ENCODE results near the gene DYNLT1. TPM values are rescaled to one million over a fixed set of nuclear protein-coding genes. Genes with fewer than 3 reads are reported as not detected.
"Not testable (repeated sequence)": the region's sequence is repeated elsewhere in the genome, so short reads cannot be mapped to it uniquely, and the experiment has no call there.

DYNLT1 gene
- total RNA-seq, 2 donors from 2014 or later: 111 to 127 TPM

GRCh38 chr6:158645064-158646022 is 800 bp upstream of the DYNLT1 start:
- ATAC-seq (replicated peaks in 1 of 2) (peak; percentile 6 to 21), DNase-seq (peak; percentile 50 to 67)
- H3K9me3 Mint-ChIP-seq: no peaks in the 10 kb centered on the region
- peak overlapping the region; percentile 93 to 95 for H3K4me3 Mint-ChIP-seq
- peaks cover 79% of the 10 kb centered on the region for H3K4me1 Mint-ChIP-seq (ENCODE audit: low read depth)
- H3K27ac Mint-ChIP-seq: peak overlapping the region; percentile 91
- peaks cover 18 to 21% of the 10 kb centered on the region in 2 donors for H3K36me3 Mint-ChIP-seq (ENCODE audit: insufficient read depth in 2 of 2)
- H3K27me3 Mint-ChIP-seq (ENCODE audit: low read depth): no peaks in the 10 kb centered on the region

DNA sequence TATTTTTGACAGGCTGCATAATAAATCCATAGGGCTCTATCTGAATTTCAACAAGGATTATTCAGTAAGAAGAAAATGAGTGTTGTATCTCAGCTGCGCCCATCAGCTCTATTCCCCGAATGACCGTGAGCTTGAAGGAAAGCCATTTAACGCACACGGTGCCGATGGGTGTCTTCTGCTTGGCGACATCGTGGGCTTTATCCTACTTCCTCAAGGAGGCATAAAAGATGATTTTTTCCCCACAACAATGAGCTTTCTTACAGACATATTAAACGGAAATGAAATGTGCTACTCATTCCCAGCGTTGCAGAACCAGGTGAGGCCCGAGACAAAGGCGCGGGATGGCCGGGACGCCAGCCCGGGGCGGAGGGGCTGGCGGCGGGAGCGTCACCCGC is 710 bp downstream of the DYNLT1 start:
- Mint-ChIP-seq H3K27ac (peak overlapping the region; percentile 99), H3K36me3 (ENCODE audit: insufficient read depth in 2 of 2) (peaks cover 18 to 24% of the 10 kb centered on the region in 2 donors)
- ATAC-seq (replicated peaks in 1 of 2): no peak

DNA sequence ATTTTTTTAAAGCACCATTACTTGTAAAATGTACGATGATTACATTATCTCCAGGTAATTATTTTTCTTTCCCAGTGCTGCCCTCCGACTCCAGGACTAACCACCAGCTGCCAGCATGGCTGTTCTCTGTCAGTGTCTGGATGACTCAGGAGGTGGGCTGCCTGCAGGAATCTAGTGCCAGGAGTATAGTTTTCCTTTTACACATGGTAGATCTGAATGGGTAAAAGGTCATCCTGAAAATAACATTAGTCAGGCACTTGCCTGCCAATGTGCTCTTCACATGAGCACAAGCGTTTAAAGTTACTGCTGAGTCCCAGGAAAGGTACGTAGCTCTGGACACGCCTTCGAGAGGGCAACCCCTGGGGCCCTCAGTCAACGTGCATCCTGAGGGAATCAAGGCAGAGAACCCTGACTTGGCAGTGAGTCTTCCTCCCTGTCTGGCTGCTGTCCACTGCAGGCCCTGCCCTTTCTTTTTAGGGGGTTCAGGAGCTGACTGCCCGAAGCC is 2.4 kb downstream of the DYNLT1 start:
- Mint-ChIP-seq H3K9me3 (no peaks in the 10 kb centered on the region), H3K36me3 (ENCODE audit: insufficient read depth in 2 of 2) (peaks cover 23 to 32% of the 10 kb centered on the region in 2 donors), H3K4me1 (ENCODE audit: low read depth) (peaks cover 74% of the 10 kb centered on the region), H3K27ac (peak overlapping the region; percentile 99), H3K4me3 (peak overlapping the region; percentile 95), H3K27me3 (ENCODE audit: low read depth) (no peaks in the 10 kb centered on the region)
- ATAC-seq (replicated peaks in 1 of 2) (no peak), DNase-seq (no peak)

More for the DNA sequence above, 710 bp downstream of the DYNLT1 start:
- Mint-ChIP-seq H3K27me3 (ENCODE audit: low read depth) (no peaks in the 10 kb centered on the region), H3K9me3 (no peaks in the 10 kb centered on the region), H3K4me1 (ENCODE audit: low read depth) (peaks cover 83% of the 10 kb centered on the region), H3K4me3 (peak overlapping the region; percentile 95)
- DNase-seq: no peak

- Mint-ChIP-seq H3K27me3 (ENCODE audit: low read depth) (no peaks in the 10 kb centered on the region), H3K27ac (peak overlapping the region; percentile 89), H3K9me3 (no peaks in the 10 kb centered on the region), H3K4me1 (ENCODE audit: low read depth) (peaks cover 72% of the 10 kb centered on the region), H3K36me3 (ENCODE audit: insufficient read depth in 2 of 2) (peaks cover 26 to 45% of the 10 kb centered on the region in 2 donors), H3K4me3 (peak overlapping the region; percentile 80 to 95)
- DNase-seq: no peak
- ATAC-seq (replicated peaks in 1 of 2): no peak
These were observed 4.0 kb downstream of the DYNLT1 start for GRCh38 chr6:158640519-158640918.

GRCh38 chr6:158639056-158639455 is 5.5 kb downstream of the DYNLT1 start:
- peak overlapping the region; percentile 71 for H3K27ac Mint-ChIP-seq
- no peaks in the 10 kb centered on the region for H3K27me3 Mint-ChIP-seq (ENCODE audit: low read depth)
- peak overlapping the region; percentile 1 to 21 for H3K4me3 Mint-ChIP-seq
- H3K4me1 Mint-ChIP-seq (ENCODE audit: low read depth): peaks cover 74% of the 10 kb centered on the region
- DNase-seq (no peak), ATAC-seq (replicated peaks in 1 of 2) (no peak)
- peaks cover 24 to 49% of the 10 kb centered on the region in 2 donors for H3K36me3 Mint-ChIP-seq (ENCODE audit: insufficient read depth in 2 of 2)
- H3K9me3 Mint-ChIP-seq: no peaks in the 10 kb centered on the region

DNA sequence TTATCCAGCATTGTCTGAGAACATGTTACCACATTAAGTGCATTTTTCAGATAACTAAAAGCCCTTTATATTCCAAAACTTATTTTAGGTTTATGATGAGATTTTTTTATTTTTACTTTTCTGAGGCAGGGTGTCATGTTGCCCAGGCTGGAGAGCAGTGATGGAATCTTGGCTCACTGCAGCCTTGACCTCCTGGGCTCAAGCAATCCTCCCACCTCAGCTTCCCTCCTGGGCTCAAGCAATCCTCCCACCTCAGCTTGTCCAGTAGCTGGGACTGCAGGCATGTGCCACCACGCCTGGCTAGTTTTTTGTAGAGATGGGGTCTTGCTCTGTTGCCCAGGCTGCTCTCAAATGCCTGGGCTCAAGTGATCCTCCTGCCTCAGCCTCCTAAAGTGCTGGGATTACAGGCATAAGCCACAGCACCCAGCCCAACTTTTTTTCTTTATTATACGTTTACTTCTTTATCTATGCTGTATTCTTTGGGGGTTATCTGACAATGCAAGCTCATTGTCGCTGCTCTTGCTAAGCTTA is 6.2 kb downstream of the DYNLT1 start:
- no peak for DNase-seq
- peaks cover 22 to 46% of the 10 kb centered on the region in 2 donors for H3K36me3 Mint-ChIP-seq (ENCODE audit: insufficient read depth in 2 of 2)
- peak overlapping the region in 1 of 2 donors; percentile 21 for H3K4me3 Mint-ChIP-seq
- H3K4me1 Mint-ChIP-seq (ENCODE audit: low read depth): peaks cover 74% of the 10 kb centered on the region
- ATAC-seq (replicated peaks in 1 of 2): no peak
- peak overlapping the region; percentile 71 for H3K27ac Mint-ChIP-seq
- no peaks in the 10 kb centered on the region for H3K27me3 Mint-ChIP-seq (ENCODE audit: low read depth)
- H3K9me3 Mint-ChIP-seq: no peaks in the 10 kb centered on the region

GRCh38 chr6:158636778-158637177 is 7.8 kb downstream of the DYNLT1 start:
- peak overlapping the region; percentile 18 for H3K27ac Mint-ChIP-seq
- H3K9me3 Mint-ChIP-seq: no peaks in the 10 kb centered on the region
- H3K36me3 Mint-ChIP-seq (ENCODE audit: insufficient read depth in 2 of 2): peaks cover 20 to 46% of the 10 kb centered on the region in 2 donors
- H3K4me1 Mint-ChIP-seq (ENCODE audit: low read depth): peaks cover 71% of the 10 kb centered on the region
- DNase-seq (no peak), ATAC-seq (replicated peaks in 1 of 2) (no peak)
- H3K4me3 Mint-ChIP-seq: no peak overlapping the region
- no peaks in the 10 kb centered on the region for H3K27me3 Mint-ChIP-seq (ENCODE audit: low read depth)

GRCh38 chr6:158635427-158636073 is 9.0 kb downstream of the DYNLT1 start:
- DNase-seq (no peak), ATAC-seq (replicated peaks in 1 of 2) (no peak)
- Mint-ChIP-seq H3K9me3 (no peaks in the 10 kb centered on the region), H3K27ac (peak overlapping the region; percentile 62), H3K27me3 (ENCODE audit: low read depth) (no peaks in the 10 kb centered on the region), H3K36me3 (ENCODE audit: insufficient read depth in 2 of 2) (peaks cover 17 to 45% of the 10 kb centered on the region in 2 donors), H3K4me1 (ENCODE audit: low read depth) (peaks cover 71% of the 10 kb centered on the region), H3K4me3 (no peak overlapping the region)

- Mint-ChIP-seq H3K36me3 (ENCODE audit: insufficient read depth in 2 of 2) (peaks cover 14 to 44% of the 10 kb centered on the region in 2 donors), H3K27ac (peak overlapping the region; percentile 62), H3K27me3 (ENCODE audit: low read depth) (no peaks in the 10 kb centered on the region), H3K9me3 (no peaks in the 10 kb centered on the region), H3K4me3 (no peak overlapping the region), H3K4me1 (ENCODE audit: low read depth) (peaks cover 71% of the 10 kb centered on the region)
- DNase-seq (no peak), ATAC-seq (replicated peaks in 1 of 2) (no peak)
These were observed 9.7 kb downstream of the DYNLT1 start for GRCh38 chr6:158634695-158635426.

GRCh38 chr6:158633127-158633526 is 11.4 kb downstream of the DYNLT1 start:
- Mint-ChIP-seq H3K36me3 (ENCODE audit: insufficient read depth in 2 of 2) (peaks cover 10 to 41% of the 10 kb centered on the region in 2 donors), H3K4me3 (no peak overlapping the region), H3K27me3 (ENCODE audit: low read depth) (no peaks in the 10 kb centered on the region), H3K4me1 (ENCODE audit: low read depth) (peaks cover 67% of the 10 kb centered on the region), H3K27ac (peak overlapping the region; percentile 19), H3K9me3 (no peaks in the 10 kb centered on the region)
- no peak for DNase-seq
- no peak for ATAC-seq (replicated peaks in 1 of 2)

- Mint-ChIP-seq H3K4me1 (ENCODE audit: low read depth) (peaks cover 67% of the 10 kb centered on the region), H3K36me3 (ENCODE audit: insufficient read depth in 2 of 2) (peaks cover 9 to 40% of the 10 kb centered on the region in 2 donors), H3K27ac (peak overlapping the region; percentile 54)
- H3K4me3 Mint-ChIP-seq; DNase-seq; H3K9me3 Mint-ChIP-seq; ATAC-seq (replicated peaks in 1 of 2); H3K27me3 Mint-ChIP-seq (ENCODE audit: low read depth): not testable (repeated sequence)
These were observed 11.9 kb downstream of the DYNLT1 start for GRCh38 chr6:158632538-158633119.
